HepG2 (cell line): ENCODE data around the gene LGI4. TPM values are rescaled to one million over a fixed set of nuclear protein-coding genes. Genes with fewer than 3 reads are reported as not detected.

Experiments
- ATAC-seq: fragments of 200-7000 bp; cut with Tn5 transposase; 3 replicates; pipeline ENCODE4 v1.9.1; 2020; ENCODE audit warnings: mild to moderate bottlenecking, moderate library complexity
- BruUV-seq: library from RNA; stranded (reverse); fragments of 400-500 nt; replicated peaks from 2 replicates; lab custom pipeline; 2021; lab: Mats Ljungman, UMichigan
- CTCF ChIA-PET: fragments of 300-600 bp; formaldehyde crosslinking; extraction: SDS; loops from one replicate; lab custom pipeline; 2021; ENCODE audit warnings: low total read pairs, inconsistent platforms, low intra/inter-chr PET ratio; lab: Yijun Ruan, JAX
- POLR2A ChIA-PET: fragments of 350-600 bp; sonication (Branson Sonifier 250); formaldehyde crosslinking; loops from one replicate; lab custom pipeline; 2020; ENCODE audit warnings: antibody characterized with exemption, inconsistent platforms; lab: Yijun Ruan, JAX
- DNase-seq: peaks from one replicate; pipeline ENCODE4 v3.0.0-alpha.2; 2015; ENCODE audit warnings: low spot score
- FAIRE-seq: peaks from 3 replicates; lab custom pipeline; 2011; peaks lifted over from hg19 to GRCh38; lab: Jason Lieb, UNC
- H2AFZ ChIP-seq: one replicate; pipeline ENCODE4 v1.6.1; 2011; ENCODE audit warnings: low read length, inconsistent platforms
- H3K27ac ChIP-seq: fragments of 300-600 bp; 3 replicates; pipeline ENCODE4 v1.8.0; 2011; ENCODE audit warnings: mixed run types, mild to moderate bottlenecking, mixed read lengths, low read length, inconsistent platforms; ENCODE audit not compliant: insufficient read depth; ENCODE audit errors: extremely low read length
- H3K27me3 ChIP-seq, 2 experiments: fragments of 200-600 bp in 1 of 2; 2 replicates in 1 of 2; 3 replicates in 1 of 2; pipeline versions ENCODE4 v1.6.0 to v1.8.0; 2011; ENCODE audit warnings: low read length in 2 of 2, mild to moderate bottlenecking in 2 of 2, moderate library complexity in 2 of 2, inconsistent platforms in 1 of 2; ENCODE audit not compliant: insufficient read depth in 2 of 2, control insufficient read depth in 1 of 2
- H3K36me3 ChIP-seq, 2 experiments: fragments of 200-600 bp in 1 of 2; replicated peaks in 1 of 2; 2 replicates in 1 of 2; 3 replicates in 1 of 2; pipeline versions ENCODE4 v1.5.1 to v1.8.0; 2011; ENCODE audit warnings: low read length in 2 of 2, inconsistent platforms in 1 of 2; ENCODE audit not compliant: insufficient read depth in 2 of 2, control insufficient read depth in 1 of 2
- H3K4me1 ChIP-seq: 2 replicates; pipeline ENCODE4 v1.5.1; 2012; ENCODE audit warnings: low read length, inconsistent platforms; ENCODE audit not compliant: insufficient read depth
- H3K4me2 ChIP-seq: 2 replicates; pipeline ENCODE4 v1.6.0; 2011; ENCODE audit warnings: low read depth, low read length, inconsistent platforms
- H3K4me3 ChIP-seq, 3 experiments: fragments of 200-600 bp in 1 of 3; sonication (generic), shearing (Covaris generic) in 1 of 3; replicated peaks in 1 of 3; 2 replicates each; pipeline ENCODE4 v1.5.1; 2011 to 2016; ENCODE audit warnings: low read length in 3 of 3, inconsistent platforms in 2 of 3, low read depth in 2 of 3, mild to moderate bottlenecking in 2 of 3, control low read depth in 1 of 3, mixed read lengths in 1 of 3; ENCODE audit not compliant: insufficient read depth in 1 of 3
- H3K79me2 ChIP-seq: one replicate; pipeline ENCODE4 v1.6.1; 2011; ENCODE audit warnings: low read length, inconsistent platforms; ENCODE audit not compliant: insufficient read depth
- H3K9ac ChIP-seq: 2 replicates; pipeline ENCODE4 v1.6.0; 2011; ENCODE audit warnings: mild to moderate bottlenecking, low read depth, low read length, inconsistent platforms; ENCODE audit not compliant: insufficient read depth
- H3K9me3 ChIP-seq: 2 replicates; pipeline ENCODE4 v1.5.1; 2012; ENCODE audit warnings: mild to moderate bottlenecking, low read length
- H4K20me1 ChIP-seq: 2 replicates; pipeline ENCODE4 v1.6.0; 2011; ENCODE audit warnings: inconsistent platforms, mild to moderate bottlenecking, low read length, moderate library complexity; ENCODE audit not compliant: insufficient read depth
- AKAP8 ChIP-seq: sonication (generic); formaldehyde crosslinking; IDR thresholded peaks from 2 replicates; pipeline ENCODE4 v1.5.1; 2020; ENCODE audit warnings: mild to moderate bottlenecking, missing genetic modification reagents
- TOPORS ChIP-seq: sonication (generic); formaldehyde crosslinking; IDR thresholded peaks from 2 replicates; pipeline ENCODE4 v1.8.0; 2023; ENCODE audit warnings: mild to moderate bottlenecking, missing genetic modification reagents
- ZNF768 ChIP-seq: sonication (generic); formaldehyde crosslinking; IDR thresholded peaks from 2 replicates; pipeline ENCODE4 v1.4.0; 2020; ENCODE audit warnings: missing genetic modification reagents
- WGBS: methylation state at CpG from one replicate; pipeline ENCODE4 v1.1.6; 2017; ENCODE audit warnings: low lambda C conversion rate; 5-methylcytosine and 5-hydroxymethylcytosine counted together
- in situ Hi-C: cut with HindIII; loops from 2 replicates; pipeline ENCODE4 v1.10.0; 2017; ENCODE audit warnings: low pct_unique_long_range_greater_than_20kb; ENCODE audit not compliant: extremely low pct_ligation_motif_present
- intact Hi-C: fragments of 100-400 bp; cut with micrococcal nuclease; formaldehyde crosslinking; loops from one replicate; pipeline ENCODE4 v1.10.0; 2022; ENCODE audit not compliant: unreplicated experiment
- polyA plus RNA-seq, 8 experiments: library from polyadenylated mRNA; depleted of rRNA in 3 of 8; stranded (reverse) in 7 of 8; unstranded in 1 of 8; fragments of >200 nt; fragmentation: Illumina TruSeq in 4 of 8; extraction: Trizol in 4 of 8; gene quantifications; 2 replicates each; pipeline versions ENCODE4 v1.2.1 to v1.2.3, GENCODE V29; 2011 to 2016; ENCODE audit warnings: low read depth in 4 of 8, missing spikeins in 1 of 8, mixed read lengths in 1 of 8; ENCODE audit not compliant: insufficient read depth in 1 of 8
- total RNA-seq, 5 experiments: library from RNA; depleted of rRNA; stranded (reverse); fragments of >200 nt; fragmentation: Illumina TruSeq; extraction: Trizol; gene quantifications; 2 replicates each; pipeline ENCODE4 v1.2.3, GENCODE V29; 2016; ENCODE audit warnings: low read depth in 1 of 5
- TF ChIP-seq, protein P1 (sequence below): sonication (generic); formaldehyde crosslinking; IDR thresholded peaks from 2 replicates; pipeline ENCODE4 v1.8.1; 2023; ENCODE audit warnings: mild to moderate bottlenecking, missing genetic modification reagents
- TF ChIP-seq, protein P2 (sequence below): sonication (generic); formaldehyde crosslinking; IDR thresholded peaks from 2 replicates; pipeline ENCODE4 v1.4.0; 2020; ENCODE audit warnings: missing genetic modification reagents, borderline replicate concordance

Gene LGI4
- total and polyA plus RNA-seq, 2 of the 13 experiments (the other 11 are each of a cell fraction or from before 2014, with no cell fraction given) = 2.8 TPM; not detected in 1

GRCh38 chr19:35098413-35099049 is 36.3 kb downstream of the LGI4 start:
- H3K4me2 ChIP-seq = no peak overlapping the region
- no peak for FAIRE-seq
- in situ Hi-C loops (no loop called here), intact Hi-C loops (no loop called here)
- ATAC-seq = no peak; the same call in 2 of the 3 replicates
- POLR2A ChIA-PET = no interaction called here
- no TSS peak for BruUV-seq
- H4K20me1 ChIP-seq = no peaks in the 10 kb centered on the region
- TF ChIP-seq, protein P1, sequence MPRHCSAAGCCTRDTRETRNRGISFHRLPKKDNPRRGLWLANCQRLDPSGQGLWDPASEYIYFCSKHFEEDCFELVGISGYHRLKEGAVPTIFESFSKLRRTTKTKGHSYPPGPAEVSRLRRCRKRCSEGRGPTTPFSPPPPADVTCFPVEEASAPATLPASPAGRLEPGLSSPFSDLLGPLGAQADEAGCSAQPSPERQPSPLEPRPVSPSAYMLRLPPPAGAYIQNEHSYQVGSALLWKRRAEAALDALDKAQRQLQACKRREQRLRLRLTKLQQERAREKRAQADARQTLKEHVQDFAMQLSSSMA (CRISPR knock-in tag) = no peak
- no peak for TF ChIP-seq AKAP8
- TF ChIP-seq TOPORS (CRISPR knock-in tag) = no peak
- TF ChIP-seq ZNF768 (CRISPR knock-in tag) = 0 out of 2 replicates have a peak, but pooled peaks have one; percentile 33
- TF ChIP-seq, protein P2, sequence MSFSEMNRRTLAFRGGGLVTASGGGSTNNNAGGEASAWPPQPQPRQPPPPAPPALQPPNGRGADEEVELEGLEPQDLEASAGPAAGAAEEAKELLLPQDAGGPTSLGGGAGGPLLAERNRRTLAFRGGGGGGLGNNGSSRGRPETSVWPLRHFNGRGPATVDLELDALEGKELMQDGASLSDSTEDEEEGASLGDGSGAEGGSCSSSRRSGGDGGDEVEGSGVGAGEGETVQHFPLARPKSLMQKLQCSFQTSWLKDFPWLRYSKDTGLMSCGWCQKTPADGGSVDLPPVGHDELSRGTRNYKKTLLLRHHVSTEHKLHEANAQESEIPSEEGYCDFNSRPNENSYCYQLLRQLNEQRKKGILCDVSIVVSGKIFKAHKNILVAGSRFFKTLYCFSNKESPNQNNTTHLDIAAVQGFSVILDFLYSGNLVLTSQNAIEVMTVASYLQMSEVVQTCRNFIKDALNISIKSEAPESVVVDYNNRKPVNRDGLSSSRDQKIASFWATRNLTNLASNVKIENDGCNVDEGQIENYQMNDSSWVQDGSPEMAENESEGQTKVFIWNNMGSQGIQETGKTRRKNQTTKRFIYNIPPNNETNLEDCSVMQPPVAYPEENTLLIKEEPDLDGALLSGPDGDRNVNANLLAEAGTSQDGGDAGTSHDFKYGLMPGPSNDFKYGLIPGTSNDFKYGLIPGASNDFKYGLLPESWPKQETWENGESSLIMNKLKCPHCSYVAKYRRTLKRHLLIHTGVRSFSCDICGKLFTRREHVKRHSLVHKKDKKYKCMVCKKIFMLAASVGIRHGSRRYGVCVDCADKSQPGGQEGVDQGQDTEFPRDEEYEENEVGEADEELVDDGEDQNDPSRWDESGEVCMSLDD = no peak
- no peaks in the 10 kb centered on the region for H3K36me3 ChIP-seq
- H2AFZ ChIP-seq = no peak overlapping the region
- no peak overlapping the region for H3K9ac ChIP-seq
- 86% methylated on average over 18 of the region's 29 CpGs for WGBS
- no peak overlapping the region for H3K27ac ChIP-seq
- no peak overlapping the region for H3K4me3 ChIP-seq
- CTCF ChIA-PET = no interaction called here
- H3K9me3 ChIP-seq = no peaks in the 10 kb centered on the region
- no peaks in the 10 kb centered on the region for H3K79me2 ChIP-seq
- no peak for DNase-seq
- H3K4me1 ChIP-seq = peaks cover 37% of the 10 kb centered on the region
- H3K27me3 ChIP-seq = peaks cover 0 to 4% of the 10 kb centered on the region in 2 experiments; a peak in 1 of 5 replicates
